GM12878 (cell line): ENCODE results near the gene GPR173. TPM values are rescaled to one million over a fixed set of nuclear protein-coding genes. Genes with fewer than 3 reads are reported as not detected.

Source experiments
- ATAC-seq: fragments of 200-7000 bp; cut with Tn5 transposase; 3 replicates; pipeline ENCODE4 v1.9.1; 2020; ENCODE audit warnings: mild to moderate bottlenecking, moderate library complexity
- BruUV-seq: library from RNA; stranded (reverse); fragments of 400-500 nt; replicated peaks from 2 replicates; lab custom pipeline; 2021; lab: Mats Ljungman, UMichigan
- CTCF ChIA-PET: fragments of 300-600 bp; sonication (Branson Sonifier 250); formaldehyde crosslinking; extraction: SDS; loops from one replicate; lab custom pipeline; 2021; ENCODE audit warnings: inconsistent platforms; lab: Yijun Ruan, JAX
- POLR2A ChIA-PET: fragments of 350-600 bp; formaldehyde crosslinking; extraction: SDS; loops from one replicate; lab custom pipeline; 2021; ENCODE audit warnings: inconsistent platforms; lab: Charles Lee
- RAD21 ChIA-PET: fragments of 300-600 bp; sonication (Branson Sonifier 250); formaldehyde crosslinking; loops from one replicate; lab custom pipeline; 2023; ENCODE audit warnings: antibody characterized with exemption; ENCODE audit not compliant: unreplicated experiment; lab: Charles Lee
- SMC1A ChIA-PET: fragments of 300-600 bp; sonication (Branson Sonifier 250); formaldehyde crosslinking; loops from one replicate; lab custom pipeline; 2023; ENCODE audit not compliant: unreplicated experiment, uncharacterized antibody; lab: Charles Lee
- DNase-seq: peaks from one replicate; pipeline ENCODE4 v3.0.0-alpha.2; 2011; ENCODE audit warnings: low read depth, low spot score
- FAIRE-seq: peaks from 3 replicates; lab custom pipeline; 2011; peaks lifted over from hg19 to GRCh38; lab: Jason Lieb, UNC
- H2AFZ ChIP-seq: 2 replicates; pipeline ENCODE4 v1.6.0; 2011; ENCODE audit warnings: low read depth, low read length, control low read depth; ENCODE audit not compliant: control insufficient read depth
- H3K27ac ChIP-seq: 2 replicates; pipeline ENCODE4 v1.5.1; 2011; ENCODE audit warnings: control low read depth; ENCODE audit not compliant: control insufficient read depth, insufficient read depth
- H3K27me3 ChIP-seq, 2 experiments: replicated peaks in 1 of 2; 2 replicates each; pipeline versions ENCODE4 v1.6.0 to v1.6.1; 2011; ENCODE audit warnings: low read length in 1 of 2; ENCODE audit not compliant: control insufficient read depth in 2 of 2, insufficient read depth in 2 of 2
- H3K36me3 ChIP-seq, 2 experiments: 2 replicates each; pipeline ENCODE4 v1.5.1; 2011; ENCODE audit warnings: low read length in 1 of 2; ENCODE audit not compliant: control insufficient read depth in 2 of 2, insufficient read depth in 2 of 2
- H3K4me1 ChIP-seq: 2 replicates; pipeline ENCODE4 v1.6.1; 2011; ENCODE audit warnings: mild to moderate bottlenecking, low read length, moderate library complexity, mixed read lengths; ENCODE audit not compliant: control insufficient read depth, insufficient read depth
- H3K4me2 ChIP-seq: 2 replicates; pipeline ENCODE4 v1.6.0; 2011; ENCODE audit warnings: control low read depth; ENCODE audit not compliant: control insufficient read depth, insufficient read depth
- H3K4me3 ChIP-seq: fragments of 200-600 bp; sonication (generic); 2 replicates; pipeline ENCODE4 v1.5.1; 2016
- H3K79me2 ChIP-seq: 2 replicates; pipeline ENCODE4 v1.6.0; 2011; ENCODE audit warnings: low read length; ENCODE audit not compliant: control insufficient read depth, insufficient read depth
- H3K9ac ChIP-seq: 2 replicates; pipeline ENCODE4 v1.8.0; 2011; ENCODE audit warnings: low read length, control low read depth, mixed read lengths; ENCODE audit not compliant: control insufficient read depth, insufficient read depth
- H3K9me3 ChIP-seq: replicated peaks from 3 replicates; pipeline ENCODE4 v1.5.1; 2011; ENCODE audit warnings: mild to moderate bottlenecking, low read length; ENCODE audit not compliant: control insufficient read depth, insufficient read depth
- H4K20me1 ChIP-seq: 2 replicates; pipeline ENCODE4 v1.6.0; 2011; ENCODE audit not compliant: control insufficient read depth, insufficient read depth
- DPF2 ChIP-seq: fragments of 450-650 bp; IDR thresholded peaks from 2 replicates; pipeline ENCODE4 v1.6.1; 2017; ENCODE audit warnings: mild to moderate bottlenecking
- GABPA ChIP-seq: IDR thresholded peaks from 2 replicates; pipeline ENCODE4 v1.6.1; 2014; ENCODE audit warnings: antibody characterized with exemption, low read depth, mild to moderate bottlenecking, inconsistent platforms
- IKZF1 ChIP-seq: fragments of 450-650 bp; conservative IDR thresholded peaks from 2 replicates; pipeline ENCODE4 v1.6.1; 2017; ENCODE audit warnings: antibody characterized with exemption, mild to moderate bottlenecking
- MTA2 ChIP-seq: fragments of 450-650 bp; IDR thresholded peaks from 2 replicates; pipeline ENCODE4 v1.6.1; 2016; ENCODE audit warnings: low read depth, mild to moderate bottlenecking, moderate library complexity
- SMARCA5 ChIP-seq: fragments of 450-650 bp; IDR thresholded peaks from 2 replicates; pipeline ENCODE4 v1.6.1; 2017; ENCODE audit warnings: mild to moderate bottlenecking
- SUPT20H ChIP-seq: IDR thresholded peaks from 2 replicates; pipeline ENCODE4 v1.6.1; 2011; ENCODE audit warnings: low read depth, mild to moderate bottlenecking, low read length, moderate library complexity, borderline replicate concordance; ENCODE audit not compliant: control insufficient read depth
- WGBS: methylation state at CpG from one replicate; pipeline ENCODE4 v1.1.6; 2016; ENCODE audit warnings: low lambda C conversion rate; ENCODE audit not compliant: insufficient replicate concordance, insufficient coverage; ENCODE audit errors: missing lambda C conversion rate; 5-methylcytosine and 5-hydroxymethylcytosine counted together
- in situ Hi-C: fragments of 300-500 bp; cut with MboI; formaldehyde crosslinking; loops from 9 replicates; pipeline ENCODE4 v1.14.3; 2018; ENCODE audit warnings: mixed read lengths
- intact Hi-C: fragments of 100-400 bp; cut with micrococcal nuclease; formaldehyde crosslinking; loops from one replicate; pipeline ENCODE4 v1.14.2; 2022; ENCODE audit not compliant: unreplicated experiment
- polyA plus RNA-seq, 11 experiments: library from polyadenylated mRNA; depleted of rRNA in 4 of 11; unstranded in 6 of 11; stranded (reverse) in 5 of 11; fragments of >200 nt; fragmentation: Nextera tagmentation in 4 of 11; fragmentation: Illumina TruSeq in 1 of 11; extraction: Ambion mirVana in 4 of 11; extraction: Trizol in 1 of 11; gene quantifications; 1 replicate in 1 of 11; 2 replicates in 10 of 11; pipeline versions ENCODE4 v1.2.1 to v1.2.3, GENCODE V29; 2011 to 2016; ENCODE audit warnings: inconsistent platforms in 2 of 11, missing spikeins in 2 of 11, low read depth in 1 of 11
- total RNA-seq, 4 experiments: library from RNA; depleted of rRNA in 3 of 4; stranded (reverse); fragments of >200 nt in 3 of 4; fragmentation: Illumina TruSeq in 1 of 4; extraction: Trizol in 1 of 4; gene quantifications; 2 replicates each; pipeline versions ENCODE4 v1.2.1 to v1.2.3, GENCODE V29; 2013 to 2021
- TF ChIP-seq, protein P1 (sequence below): IDR thresholded peaks from 2 replicates; pipeline ENCODE4 v1.6.1; 2011; ENCODE audit warnings: low read depth, low read length, improper control_type of control experiment, borderline replicate concordance

GPR173 gene
- total and polyA plus RNA-seq, 10 of the 15 experiments (the other 5 are each of a cell fraction or from before 2014, with no cell fraction given) = 0.04 to 0.24 (median 0.12) TPM; not detected in 4

DNA sequence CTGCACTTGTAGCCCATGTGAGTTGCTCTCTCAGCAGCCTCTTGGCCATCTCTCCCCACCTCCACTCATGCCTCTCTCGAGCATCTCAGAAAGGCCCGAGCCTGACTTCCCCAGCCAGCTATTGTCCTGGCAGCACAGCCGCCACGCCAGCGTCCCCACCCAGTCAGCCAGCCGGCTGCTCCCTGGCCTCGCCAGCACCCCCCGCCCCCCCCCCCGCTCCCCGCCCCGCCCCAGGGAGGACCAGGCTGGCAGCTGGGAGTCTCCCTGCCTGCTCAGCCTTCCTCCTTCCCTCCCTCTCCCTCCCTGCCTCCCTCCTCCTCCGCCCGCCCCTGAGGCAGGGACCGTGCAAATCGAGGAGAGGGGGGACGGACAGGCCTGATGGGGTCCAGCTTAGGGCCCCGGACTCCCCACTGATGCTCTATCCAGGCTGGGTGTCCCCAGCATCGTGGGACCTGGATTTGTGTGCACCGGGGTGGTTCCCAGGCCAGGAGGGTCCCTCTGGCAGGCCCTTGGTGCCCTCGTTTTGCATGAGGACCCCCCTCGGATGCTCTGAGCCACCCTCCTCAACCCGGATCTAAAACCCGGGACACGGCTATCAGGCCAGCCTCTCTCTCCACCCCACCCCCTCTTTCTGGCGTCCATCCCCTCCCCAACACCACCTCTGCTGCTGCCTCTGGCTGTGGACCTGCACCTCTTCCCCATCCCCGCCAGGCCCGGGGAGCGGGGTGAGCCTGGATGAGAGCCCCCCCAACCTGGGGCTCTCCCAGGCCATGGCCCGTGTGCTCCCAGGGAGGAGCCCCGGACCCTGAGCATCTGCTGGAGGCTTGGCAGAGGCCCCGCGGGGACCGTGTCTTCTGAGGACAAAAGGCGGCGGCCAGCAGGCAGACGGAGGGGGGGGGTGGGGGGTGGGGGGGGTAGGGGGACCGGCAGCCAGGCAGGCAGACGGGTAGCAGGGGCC is at the start of gene GPR173 (continued):
- no peak for TF ChIP-seq DPF2
- no peak for TF ChIP-seq MTA2
- TF ChIP-seq, all 136 proteins: peak for 0

DNA sequence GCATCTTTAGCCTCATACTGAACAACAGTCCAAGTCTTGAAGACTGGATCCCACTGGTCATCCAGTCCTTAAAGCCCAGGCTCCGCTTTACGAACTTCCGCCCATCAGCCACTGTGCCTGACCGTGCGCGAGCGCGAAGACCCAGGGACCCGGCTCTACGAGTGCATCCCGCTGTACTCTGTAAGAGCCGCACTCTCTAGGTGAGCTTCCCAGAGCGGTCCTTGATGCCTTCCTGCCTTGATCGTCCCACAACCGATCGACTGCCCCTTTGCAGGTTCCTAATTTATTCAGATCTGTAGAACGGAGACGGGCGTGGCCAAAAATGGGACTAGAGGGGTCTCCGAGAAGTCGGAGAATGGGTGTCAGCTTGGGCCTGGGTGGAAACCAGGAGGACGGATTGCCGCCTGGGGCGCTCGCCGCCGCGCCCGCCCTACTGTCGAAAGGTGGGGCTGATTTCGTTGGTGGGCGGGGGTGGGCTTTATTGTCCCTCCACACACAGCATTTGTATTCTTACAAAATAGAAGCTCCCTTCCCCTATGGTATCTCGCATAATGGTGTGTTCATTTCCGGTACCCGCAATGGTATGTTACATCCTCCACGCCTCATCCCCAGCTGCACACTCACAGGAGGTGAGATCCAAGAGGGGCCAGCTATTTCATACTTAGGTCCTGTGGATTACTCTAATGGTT is 48.0 kb upstream of the GPR173 start:
- no TSS peak for BruUV-seq
- ChIA-PET CTCF (interaction anchor here (3.2 kb wide), 1 partner anchor 11 kb away, joined by 14 read pairs; no protein-coding TSS in a partner anchor), SMC1A (no interaction called here), POLR2A (no interaction called here), RAD21 (no interaction called here)
- intact Hi-C loops (no loop called here), in situ Hi-C loops (no loop called here)
- H3K9me3 ChIP-seq = no peaks in the 10 kb centered on the region
- no peak overlapping the region for H3K4me3 ChIP-seq
- ATAC-seq (no peak), FAIRE-seq (no peak), DNase-seq (no peak)
- no peaks in the 10 kb centered on the region for H3K36me3 ChIP-seq
- no peaks in the 10 kb centered on the region for H3K79me2 ChIP-seq
- TF ChIP-seq SMARCA5 = no peak
- TF ChIP-seq, protein P1, sequence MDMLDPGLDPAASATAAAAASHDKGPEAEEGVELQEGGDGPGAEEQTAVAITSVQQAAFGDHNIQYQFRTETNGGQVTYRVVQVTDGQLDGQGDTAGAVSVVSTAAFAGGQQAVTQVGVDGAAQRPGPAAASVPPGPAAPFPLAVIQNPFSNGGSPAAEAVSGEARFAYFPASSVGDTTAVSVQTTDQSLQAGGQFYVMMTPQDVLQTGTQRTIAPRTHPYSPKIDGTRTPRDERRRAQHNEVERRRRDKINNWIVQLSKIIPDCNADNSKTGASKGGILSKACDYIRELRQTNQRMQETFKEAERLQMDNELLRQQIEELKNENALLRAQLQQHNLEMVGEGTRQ = no peak
- no peak for TF ChIP-seq SUPT20H
- no peak for TF ChIP-seq GABPA
- TF ChIP-seq IKZF1 = no peak
- WGBS = 67% methylated on average over 36 of the region's 36 CpGs
- peak overlapping the region; percentile 41 for H2AFZ ChIP-seq
- peak overlapping the region; percentile 2; the same call in 1 of the 2 replicates for H3K4me2 ChIP-seq
- no peaks in the 10 kb centered on the region for H3K27me3 ChIP-seq
- no peaks in the 10 kb centered on the region for H4K20me1 ChIP-seq
- no peaks in the 10 kb centered on the region for H3K4me1 ChIP-seq
- no peak overlapping the region for H3K27ac ChIP-seq
- H3K9ac ChIP-seq = no peak overlapping the region
